Prostate gland (tissue), 2 donors: Measurements from ENCODE around the gene MAS1L. TPM values are rescaled to one million over a fixed set of nuclear protein-coding genes. Genes with fewer than 3 reads are reported as not detected.

Experiments
- DNase-seq: peaks from one replicate; pipeline ENCODE4 v3.0.0-alpha.2; 2019; ENCODE audit warnings: low spot score
- H3K27ac ChIP-seq, 2 donors: fragments of 200-600 bp; sonication (generic); 2 replicates each; pipeline ENCODE4 v1.5.1; 2017 to 2019
- H3K27me3 ChIP-seq: fragments of 200-600 bp; sonication (generic); replicated peaks from 2 replicates; pipeline ENCODE4 v1.5.1; 2019; ENCODE audit not compliant: insufficient read depth
- H3K36me3 ChIP-seq, 2 donors: fragments of 200-600 bp; sonication (generic); 1 replicate in 1 of 2; 2 replicates in 1 of 2; pipeline versions ENCODE4 v1.5.1 to v1.8.1; 2017 to 2019
- H3K4me1 ChIP-seq: fragments of 200-600 bp; sonication (generic); replicated peaks from 2 replicates; pipeline ENCODE4 v1.5.1; 2019
- H3K4me3 ChIP-seq, 2 donors: fragments of 200-600 bp; sonication (generic); 2 replicates each; pipeline ENCODE4 v1.5.1; 2017 to 2019
- H3K9me3 ChIP-seq: fragments of 200-600 bp; sonication (generic); 2 replicates; pipeline ENCODE4 v1.5.1; 2017
- CTCF ChIP-seq, 4 experiments: fragments of 200-600 bp in 2 of 4; fragments of 450-650 bp in 2 of 4; sonication (generic) in 2 of 4; IDR thresholded peaks; 1 replicate in 3 of 4; 2 replicates in 1 of 4; pipeline ENCODE4 v1.5.1; 2016 to 2019; ENCODE audit warnings: antibody characterized with exemption in 4 of 4, mild to moderate bottlenecking in 2 of 4, moderate library complexity in 2 of 4
- POLR2A ChIP-seq: fragments of 450-650 bp; IDR thresholded peaks from one replicate; pipeline ENCODE4 v1.6.1; 2016; ENCODE audit warnings: antibody characterized with exemption, mild to moderate bottlenecking
- POLR2AphosphoS5 ChIP-seq: sonication (generic); formaldehyde crosslinking; IDR thresholded peaks from one replicate; pipeline ENCODE4 v1.6.1; 2017; ENCODE audit warnings: antibody characterized with exemption
- WGBS: methylation state at CpG from one replicate; pipeline ENCODE4 v1.1.5; 2018; 5-methylcytosine and 5-hydroxymethylcytosine counted together
- intact Hi-C: fragments of 100-400 bp; cut with DNase I; formaldehyde crosslinking; loops from one replicate; pipeline ENCODE4 v1.14.2; 2022
- total RNA-seq, 2 donors: library from RNA; depleted of rRNA; stranded (reverse); fragments of >200 nt; gene quantifications; one replicate each; pipeline ENCODE4 v1.1.0, GENCODE V29; 2016

MAS1L gene
- total RNA-seq, 2 donors from 2014 or later: not detected

GRCh38 chr6:29496961-29497360, 9.2 kb upstream of the MAS1L start:
- no peak for TF ChIP-seq POLR2A
- TF ChIP-seq POLR2AphosphoS5: no peak
- intact Hi-C loops: no loop called here
- H3K27ac ChIP-seq: no peak overlapping the region
- H3K4me3 ChIP-seq: no peak overlapping the region
- no peaks in the 10 kb centered on the region for H3K27me3 ChIP-seq
- WGBS: 86% methylated on average over 4 of the region's 4 CpGs
- no peaks in the 10 kb centered on the region for H3K9me3 ChIP-seq
- DNase-seq: no peak
- no peaks in the 10 kb centered on the region for H3K36me3 ChIP-seq
- no peaks in the 10 kb centered on the region for H3K4me1 ChIP-seq

- WGBS: 60% methylated on average over 4 of the region's 4 CpGs
- TF ChIP-seq POLR2A: no peak
- Histone ChIP-seq H3K4me1 (no peaks in the 10 kb centered on the region), H3K4me3 (no peak overlapping the region), H3K27ac (no peak overlapping the region), H3K27me3 (no peaks in the 10 kb centered on the region), H3K36me3 (no peaks in the 10 kb centered on the region), H3K9me3 (no peaks in the 10 kb centered on the region)
- DNase-seq: no peak
- intact Hi-C loops: no loop called here
Measured at GRCh38 chr6:29495571-29495970, 7.8 kb upstream of the MAS1L start.

GRCh38 chr6:29494131-29494530, 6.4 kb upstream of the MAS1L start:
- no peak for DNase-seq
- TF ChIP-seq POLR2A: no peak
- no peak for TF ChIP-seq POLR2AphosphoS5
- no peak for TF ChIP-seq CTCF (IDR thresholded peaks at IDR 0.05)
- Histone ChIP-seq H3K27ac (no peak overlapping the region), H3K4me1 (no peaks in the 10 kb centered on the region), H3K36me3 (no peaks in the 10 kb centered on the region), H3K27me3 (no peaks in the 10 kb centered on the region), H3K9me3 (no peaks in the 10 kb centered on the region), H3K4me3 (no peak overlapping the region)
- intact Hi-C loops: no loop called here
- WGBS: 58% methylated on average over 2 of the region's 2 CpGs

- Histone ChIP-seq H3K27ac (no peak overlapping the region), H3K4me1 (no peaks in the 10 kb centered on the region), H3K4me3 (no peak overlapping the region), H3K9me3 (no peaks in the 10 kb centered on the region), H3K27me3 (no peaks in the 10 kb centered on the region), H3K36me3 (no peaks in the 10 kb centered on the region)
- TF ChIP-seq CTCF (IDR thresholded peaks at IDR 0.05) (no peak), POLR2A (no peak), POLR2AphosphoS5 (no peak)
- intact Hi-C loops: no loop called here
- DNase-seq: no peak
- WGBS: 72% methylated on average over 2 of the region's 2 CpGs
Measured at GRCh38 chr6:29493261-29493660, 5.5 kb upstream of the MAS1L start.

DNA sequence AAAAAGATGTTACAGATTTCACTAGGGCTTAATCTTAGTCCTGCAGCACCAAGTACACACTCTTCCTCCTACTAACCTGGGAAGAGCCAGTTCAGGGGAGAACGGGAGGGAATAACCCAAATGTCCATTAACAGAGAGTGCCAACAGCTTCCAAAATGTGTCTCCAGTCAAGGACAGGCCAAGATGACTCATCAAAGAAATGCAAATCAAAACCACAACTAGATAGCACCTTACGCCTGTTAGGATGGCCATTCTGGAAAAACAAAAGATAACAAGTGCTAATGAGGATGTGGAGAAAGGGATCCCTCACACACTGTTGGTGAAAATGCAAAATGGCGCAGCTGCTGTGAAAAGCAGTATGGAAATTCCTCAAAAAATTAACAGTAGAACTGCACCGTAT, 3.8 kb upstream of the MAS1L start:
- Histone ChIP-seq H3K27ac (no peak overlapping the region), H3K4me1 (no peaks in the 10 kb centered on the region), H3K27me3 (no peaks in the 10 kb centered on the region), H3K9me3 (no peaks in the 10 kb centered on the region), H3K4me3 (no peak overlapping the region), H3K36me3 (no peaks in the 10 kb centered on the region)
- intact Hi-C loops: no loop called here
- TF ChIP-seq CTCF (IDR thresholded peaks at IDR 0.05) (no peak), POLR2AphosphoS5 (no peak), POLR2A (no peak)
- no peak for DNase-seq
- 86% methylated on average over 4 of the region's 4 CpGs for WGBS

DNA sequence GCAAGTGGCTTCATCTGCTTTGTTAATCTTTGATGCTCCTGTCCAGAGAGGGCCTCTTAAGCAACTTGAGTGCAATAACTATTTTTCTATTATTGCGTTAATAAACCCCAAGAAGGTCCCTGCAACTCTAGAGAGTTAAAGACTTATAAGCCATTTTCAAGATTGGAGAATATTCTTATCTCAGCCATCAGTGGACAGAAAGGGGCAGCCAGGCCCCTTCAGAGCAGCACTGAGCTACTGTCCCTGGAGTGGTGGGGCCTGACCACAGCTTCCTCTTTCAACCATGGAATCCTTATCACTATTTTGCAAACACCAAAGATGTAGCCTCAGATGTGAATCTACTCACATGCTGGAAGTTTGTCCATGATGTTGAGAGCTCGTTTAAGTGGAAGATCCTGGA, 2.8 kb upstream of the MAS1L start:
- H3K9me3 ChIP-seq: no peaks in the 10 kb centered on the region
- H3K36me3 ChIP-seq: no peaks in the 10 kb centered on the region
- WGBS: 85% methylated on average over 2 of the region's 2 CpGs
- no peak overlapping the region for H3K4me3 ChIP-seq
- no peaks in the 10 kb centered on the region for H3K27me3 ChIP-seq
- TF ChIP-seq CTCF (IDR thresholded peaks at IDR 0.05) (no peak), POLR2A (no peak), POLR2AphosphoS5 (no peak)
- DNase-seq: no peak
- intact Hi-C loops: no loop called here
- no peak overlapping the region for H3K27ac ChIP-seq
- H3K4me1 ChIP-seq: no peaks in the 10 kb centered on the region
